Endothelial cell of umbilical vein (primary cell): ENCODE results near the gene PRKAR1B.

ENCODE experiments used
- CTCF ChIP-seq, 2 donors: IDR thresholded peaks; 1 replicate in 1 of 2; 2 replicates in 1 of 2; pipeline ENCODE4 v1.5.1; 2011; ENCODE audit warnings: low read length in 2 of 2, mild to moderate bottlenecking in 2 of 2, moderate library complexity in 2 of 2, control low read depth in 1 of 2, inconsistent platforms in 1 of 2, low read depth in 1 of 2; ENCODE audit not compliant: insufficient read depth in 1 of 2; ENCODE audit errors: extremely low read depth in 1 of 2
- EZH2 ChIP-seq: IDR thresholded peaks from 2 replicates; pipeline ENCODE4 v1.6.1; 2012; ENCODE audit warnings: borderline replicate concordance, low read depth, mild to moderate bottlenecking, moderate library complexity, low read length, inconsistent platforms; ENCODE audit not compliant: severe bottlenecking
- JUN ChIP-seq: IDR thresholded peaks from 2 replicates; pipeline ENCODE4 v1.6.1; 2011; ENCODE audit warnings: borderline replicate concordance, low read depth; ENCODE audit not compliant: insufficient read length, insufficient read depth
- MAX ChIP-seq: IDR thresholded peaks from 2 replicates; pipeline ENCODE4 v1.6.1; 2011; ENCODE audit not compliant: insufficient read depth, insufficient read length
- POLR2A ChIP-seq: IDR thresholded peaks from 2 replicates; pipeline ENCODE4 v1.6.1; 2012; ENCODE audit warnings: low read depth, mild to moderate bottlenecking, control low read depth, low read length

- TF ChIP-seq EZH2 (no peak), MAX (no peak), CTCF (IDR thresholded peaks at IDR 0.05; ENCODE audit: extremely low read depth in 1 of 2, insufficient read depth in 1 of 2, low read depth in 1 of 2, low read length in 2 of 2) (no peak), JUN (no peak), POLR2A (no peak)
These were observed 142.3 kb downstream of the PRKAR1B start for GRCh38 chr7:584820-585219.
